ENCODE results near the gene PRKN. TPM values are rescaled to one million over a fixed set of nuclear protein-coding genes. Genes with fewer than 3 reads are reported as not detected.

PRKN gene
- total and polyA plus RNA-seq, 2 experiments from 2014 or later: 2.3 to 3.9 TPM

DNA sequence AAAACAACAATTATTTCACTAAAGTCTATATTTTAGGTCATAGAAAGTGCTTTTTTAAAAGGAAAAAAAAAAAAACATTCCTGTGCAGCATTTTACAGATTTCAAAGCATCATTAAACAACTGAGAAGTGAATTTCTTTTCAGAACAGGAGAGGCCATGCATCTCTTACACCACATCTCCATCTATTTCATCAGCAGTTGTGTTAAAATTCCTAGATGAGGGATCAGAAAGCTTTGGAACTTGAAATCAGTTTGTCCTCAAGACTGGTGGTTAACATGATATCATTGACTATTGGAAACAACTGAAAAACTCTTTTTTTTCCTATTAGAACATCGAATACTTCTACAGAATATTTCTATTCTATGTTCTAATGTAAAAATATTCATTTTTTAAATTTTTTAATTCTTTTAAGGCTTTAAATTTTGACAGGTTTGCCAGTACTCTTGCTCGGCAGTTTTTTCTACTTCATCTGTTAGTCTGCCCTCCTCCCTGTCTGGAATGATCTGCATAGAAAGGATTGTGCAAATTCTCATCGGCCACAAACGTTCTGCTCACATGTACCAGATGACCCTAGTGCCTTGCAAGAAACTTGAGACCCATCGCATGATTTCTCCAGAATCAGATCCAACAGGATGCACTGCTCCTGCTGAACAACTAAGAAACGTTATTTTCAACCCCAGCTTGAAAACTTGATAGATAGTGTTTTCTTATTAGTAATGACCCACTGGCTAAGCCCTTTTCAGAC lies 1042.7 kb downstream of the PRKN start:
- 79% methylated on average over 6 of the region's 6 CpGs for WGBS (ENCODE audit: low lambda C conversion rate, missing lambda C conversion rate)
- TF ChIP-seq, protein P1, sequence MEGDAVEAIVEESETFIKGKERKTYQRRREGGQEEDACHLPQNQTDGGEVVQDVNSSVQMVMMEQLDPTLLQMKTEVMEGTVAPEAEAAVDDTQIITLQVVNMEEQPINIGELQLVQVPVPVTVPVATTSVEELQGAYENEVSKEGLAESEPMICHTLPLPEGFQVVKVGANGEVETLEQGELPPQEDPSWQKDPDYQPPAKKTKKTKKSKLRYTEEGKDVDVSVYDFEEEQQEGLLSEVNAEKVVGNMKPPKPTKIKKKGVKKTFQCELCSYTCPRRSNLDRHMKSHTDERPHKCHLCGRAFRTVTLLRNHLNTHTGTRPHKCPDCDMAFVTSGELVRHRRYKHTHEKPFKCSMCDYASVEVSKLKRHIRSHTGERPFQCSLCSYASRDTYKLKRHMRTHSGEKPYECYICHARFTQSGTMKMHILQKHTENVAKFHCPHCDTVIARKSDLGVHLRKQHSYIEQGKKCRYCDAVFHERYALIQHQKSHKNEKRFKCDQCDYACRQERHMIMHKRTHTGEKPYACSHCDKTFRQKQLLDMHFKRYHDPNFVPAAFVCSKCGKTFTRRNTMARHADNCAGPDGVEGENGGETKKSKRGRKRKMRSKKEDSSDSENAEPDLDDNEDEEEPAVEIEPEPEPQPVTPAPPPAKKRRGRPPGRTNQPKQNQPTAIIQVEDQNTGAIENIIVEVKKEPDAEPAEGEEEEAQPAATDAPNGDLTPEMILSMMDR (IDR thresholded peaks at IDR 0.05; ENCODE audit: poor library complexity): no peak
- TF ChIP-seq EZH2phosphoT487 (IDR thresholded peaks at IDR 0.05; ENCODE audit: low read depth, severe bottlenecking, unreplicated experiment) (no peak), EZH2 (IDR thresholded peaks at IDR 0.05; ENCODE audit: borderline replicate concordance) (no peak)
- no peak for DNase-seq (ENCODE audit: low spot score)
- no peaks in the 10 kb centered on the region for H3K27me3 ChIP-seq
- H3K27ac ChIP-seq: no peak overlapping the region
- no peaks in the 10 kb centered on the region for H3K9me2 ChIP-seq (replicated peaks; ENCODE audit: insufficient read depth)
- no peak overlapping the region for H3K4me3 ChIP-seq
- H2AFZ ChIP-seq: no peak overlapping the region
- H4K20me1 ChIP-seq (ENCODE audit: insufficient read depth, poor library complexity, severe bottlenecking): no peaks in the 10 kb centered on the region
- H3K4me2 ChIP-seq: no peak overlapping the region
- H3K4me1 ChIP-seq (ENCODE audit: insufficient read depth): no peaks in the 10 kb centered on the region
- H3K36me3 ChIP-seq (replicated peaks; ENCODE audit: insufficient read depth, low read depth): no peaks in the 10 kb centered on the region
- H3K9me3 ChIP-seq (ENCODE audit: low read depth): no peaks in the 10 kb centered on the region
- H3K79me2 ChIP-seq: no peaks in the 10 kb centered on the region

DNA sequence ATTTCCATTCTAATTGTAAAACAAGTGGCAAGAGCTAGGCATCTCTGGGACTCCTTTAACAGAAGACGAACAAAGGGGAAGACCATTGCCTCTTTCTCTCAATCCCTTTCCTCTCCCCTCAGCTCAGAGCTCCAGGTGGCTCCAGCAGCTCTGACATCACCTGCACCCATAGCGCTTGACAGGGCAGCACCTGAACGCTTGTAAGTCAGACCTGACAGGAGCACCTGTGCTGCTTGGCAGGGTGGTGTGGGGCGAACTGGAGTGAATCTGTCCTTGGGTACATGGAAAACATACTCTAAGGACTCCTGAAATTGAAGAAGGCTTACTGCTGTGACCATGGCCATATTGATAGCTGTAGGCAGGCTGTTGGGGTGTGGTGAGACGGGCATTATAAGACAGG lies 1044.2 kb downstream of the PRKN start:
- Histone ChIP-seq H3K4me3 (no peak overlapping the region), H3K36me3 (replicated peaks; ENCODE audit: insufficient read depth, low read depth) (no peaks in the 10 kb centered on the region), H3K27ac (no peak overlapping the region), H3K9me2 (replicated peaks; ENCODE audit: insufficient read depth) (no peaks in the 10 kb centered on the region), H3K27me3 (no peaks in the 10 kb centered on the region), H2AFZ (no peak overlapping the region), H3K79me2 (no peaks in the 10 kb centered on the region), H3K4me2 (no peak overlapping the region), H3K9me3 (ENCODE audit: low read depth) (no peaks in the 10 kb centered on the region), H4K20me1 (ENCODE audit: insufficient read depth, poor library complexity, severe bottlenecking) (no peaks in the 10 kb centered on the region), H3K4me1 (ENCODE audit: insufficient read depth) (no peaks in the 10 kb centered on the region)
- no peak for DNase-seq (ENCODE audit: low spot score)
- 95% methylated on average over 5 of the region's 5 CpGs for WGBS (ENCODE audit: low lambda C conversion rate, missing lambda C conversion rate)
- TF ChIP-seq EZH2phosphoT487 (IDR thresholded peaks at IDR 0.05; ENCODE audit: low read depth, severe bottlenecking, unreplicated experiment) (no peak), EZH2 (IDR thresholded peaks at IDR 0.05; ENCODE audit: borderline replicate concordance) (no peak)
- TF ChIP-seq, protein P1 (IDR thresholded peaks at IDR 0.05; ENCODE audit: poor library complexity): no peak

DNA sequence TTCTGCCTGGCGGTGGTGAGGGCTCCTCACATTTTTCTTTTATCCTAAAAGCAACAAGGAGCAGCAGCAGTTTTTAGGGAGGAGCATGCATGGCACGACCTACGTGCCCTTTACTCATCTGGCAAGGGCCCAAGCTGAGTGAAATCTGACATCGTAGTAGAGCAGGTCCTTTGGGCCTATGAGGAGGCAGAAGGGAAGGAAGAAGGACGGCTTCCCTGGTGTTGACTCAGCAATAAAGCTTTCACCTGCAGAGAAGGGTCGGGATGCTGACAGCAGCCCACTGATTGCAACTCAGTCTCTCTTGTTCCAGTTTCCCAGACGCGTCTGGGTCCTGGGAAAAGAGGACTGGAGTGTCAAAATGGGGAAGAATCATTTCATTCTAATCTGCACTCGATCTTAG lies 1044.6 kb downstream of the PRKN start:
- Histone ChIP-seq H3K9me3 (ENCODE audit: low read depth) (no peaks in the 10 kb centered on the region), H3K4me3 (no peak overlapping the region), H2AFZ (no peak overlapping the region), H3K27ac (no peak overlapping the region), H3K27me3 (no peaks in the 10 kb centered on the region), H3K79me2 (no peaks in the 10 kb centered on the region), H3K4me2 (no peak overlapping the region), H3K36me3 (replicated peaks; ENCODE audit: insufficient read depth, low read depth) (no peaks in the 10 kb centered on the region), H4K20me1 (ENCODE audit: insufficient read depth, poor library complexity, severe bottlenecking) (no peaks in the 10 kb centered on the region), H3K4me1 (ENCODE audit: insufficient read depth) (no peaks in the 10 kb centered on the region), H3K9me2 (replicated peaks; ENCODE audit: insufficient read depth) (no peaks in the 10 kb centered on the region)
- WGBS (ENCODE audit: low lambda C conversion rate, missing lambda C conversion rate): 81% methylated on average over 9 of the region's 9 CpGs
- no peak for DNase-seq (ENCODE audit: low spot score)
- no peak for TF ChIP-seq EZH2phosphoT487 (IDR thresholded peaks at IDR 0.05; ENCODE audit: low read depth, severe bottlenecking, unreplicated experiment)
- no peak for TF ChIP-seq EZH2 (IDR thresholded peaks at IDR 0.05; ENCODE audit: borderline replicate concordance)
- TF ChIP-seq, protein P1 (IDR thresholded peaks at IDR 0.05; ENCODE audit: poor library complexity): no peak
